Mononuclear cell (primary cell): Measurements from ENCODE around the gene HSF5. TPM values are rescaled to one million over a fixed set of nuclear protein-coding genes. Genes with fewer than 3 reads are reported as not detected.

Experiments used
- H3K27me3 ChIP-seq: 2 replicates; pipeline ENCODE4 v1.6.0; 2011; ENCODE audit warnings: low read length, control low read depth; ENCODE audit not compliant: insufficient read depth
- H3K4me1 ChIP-seq: 2 replicates; pipeline ENCODE4 v1.5.1; 2011; ENCODE audit warnings: mild to moderate bottlenecking, low read length, control low read depth; ENCODE audit not compliant: insufficient read depth
- H3K4me3 ChIP-seq: 2 replicates; pipeline ENCODE4 v1.5.1; 2011; ENCODE audit warnings: mild to moderate bottlenecking, low read length, moderate library complexity
- H3K9me3 ChIP-seq: 2 replicates; pipeline ENCODE4 v1.5.1; 2011; ENCODE audit warnings: low read depth, mild to moderate bottlenecking, control low read depth, low read length
- total RNA-seq: library from RNA; depleted of rRNA; stranded (reverse); fragments of >200 nt; gene quantifications from one replicate; pipeline ENCODE4 v1.2.3, GENCODE V29; 2012

The HSF5 gene
- total RNA-seq, 1 donor, result 1.7 TPM

- no peaks in the 10 kb centered on the region for H3K9me3 ChIP-seq
- H3K4me3 ChIP-seq, result no peak overlapping the region
- no peaks in the 10 kb centered on the region for H3K27me3 ChIP-seq
- peaks cover 8% of the 10 kb centered on the region for H3K4me1 ChIP-seq
Observed at GRCh38 chr17:58416396-58416795, 71.8 kb downstream of the HSF5 start.

GRCh38 chr17:58415371-58416055, 72.7 kb downstream of the HSF5 start:
- Histone ChIP-seq H3K4me3 (no peak overlapping the region), H3K4me1 (peaks cover 8% of the 10 kb centered on the region), H3K27me3 (no peaks in the 10 kb centered on the region), H3K9me3 (no peaks in the 10 kb centered on the region)

DNA sequence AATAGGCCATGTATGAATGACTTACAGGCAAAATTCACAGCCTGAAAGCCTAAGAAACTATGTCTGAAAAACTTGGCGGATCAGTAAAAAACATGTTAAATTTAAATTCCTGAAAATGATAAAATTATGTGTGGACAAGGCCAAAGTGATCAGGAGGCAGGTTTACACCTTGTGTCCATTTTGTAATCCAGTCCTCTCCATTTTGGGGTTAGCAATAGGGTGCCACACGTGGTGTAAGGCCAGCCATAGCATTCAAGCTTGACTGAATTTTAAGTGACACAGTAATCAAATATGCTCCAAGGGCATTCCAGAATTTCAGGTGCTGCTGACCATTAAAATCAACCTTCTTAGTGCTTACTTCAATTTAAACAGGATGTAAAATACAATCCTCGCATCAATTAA, 73.6 kb downstream of the HSF5 start:
- Histone ChIP-seq H3K27me3 (no peaks in the 10 kb centered on the region), H3K4me3 (no peak overlapping the region), H3K9me3 (no peaks in the 10 kb centered on the region), H3K4me1 (peaks cover 8% of the 10 kb centered on the region)

GRCh38 chr17:58413684-58414083, 74.5 kb downstream of the HSF5 start:
- H3K9me3 ChIP-seq, result no peaks in the 10 kb centered on the region
- no peak overlapping the region for H3K4me3 ChIP-seq
- peaks cover 8% of the 10 kb centered on the region for H3K4me1 ChIP-seq
- no peaks in the 10 kb centered on the region for H3K27me3 ChIP-seq

- Histone ChIP-seq H3K9me3 (no peaks in the 10 kb centered on the region), H3K4me3 (no peak overlapping the region), H3K27me3 (no peaks in the 10 kb centered on the region), H3K4me1 (peaks cover 8% of the 10 kb centered on the region)
Observed at GRCh38 chr17:58412961-58413586, 75.1 kb downstream of the HSF5 start.

DNA sequence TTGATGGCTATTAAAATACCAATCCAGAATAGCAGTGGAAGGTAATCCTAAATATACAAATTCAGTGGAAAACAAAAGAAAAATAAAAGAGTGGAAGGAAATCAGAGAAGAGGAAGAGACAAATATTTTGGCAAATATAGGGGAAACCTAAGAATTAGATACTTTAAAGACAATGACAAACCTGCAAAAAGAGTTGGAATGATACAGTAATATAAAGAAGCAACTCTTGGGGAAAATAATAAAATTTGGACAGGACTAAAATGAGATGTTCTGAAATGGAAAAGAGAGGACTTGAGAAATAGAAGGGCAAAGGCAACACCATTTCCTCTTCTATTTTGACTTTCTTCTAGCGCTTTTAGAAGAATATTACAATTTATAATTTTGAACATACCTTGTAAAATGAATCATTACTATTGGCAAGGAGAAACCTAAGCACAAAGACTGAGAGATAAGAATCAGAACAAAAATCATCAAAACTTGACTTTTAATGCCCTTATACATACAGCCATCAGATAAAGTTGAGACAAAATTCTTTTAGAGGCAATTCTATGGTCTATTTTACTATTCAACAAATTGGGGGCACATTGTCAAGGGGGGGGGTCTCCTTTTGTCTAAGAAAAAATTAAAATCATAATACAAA, 76.0 kb downstream of the HSF5 start:
- H3K27me3 ChIP-seq, result no peaks in the 10 kb centered on the region
- peaks cover under 1% of the 10 kb centered on the region for H3K4me1 ChIP-seq
- H3K9me3 ChIP-seq, result no peaks in the 10 kb centered on the region
- H3K4me3 ChIP-seq, result no peak overlapping the region

GRCh38 chr17:58411408-58411894, 76.8 kb downstream of the HSF5 start:
- Histone ChIP-seq H3K4me1 (no peaks in the 10 kb centered on the region), H3K4me3 (no peak overlapping the region), H3K9me3 (no peaks in the 10 kb centered on the region), H3K27me3 (no peaks in the 10 kb centered on the region)

DNA sequence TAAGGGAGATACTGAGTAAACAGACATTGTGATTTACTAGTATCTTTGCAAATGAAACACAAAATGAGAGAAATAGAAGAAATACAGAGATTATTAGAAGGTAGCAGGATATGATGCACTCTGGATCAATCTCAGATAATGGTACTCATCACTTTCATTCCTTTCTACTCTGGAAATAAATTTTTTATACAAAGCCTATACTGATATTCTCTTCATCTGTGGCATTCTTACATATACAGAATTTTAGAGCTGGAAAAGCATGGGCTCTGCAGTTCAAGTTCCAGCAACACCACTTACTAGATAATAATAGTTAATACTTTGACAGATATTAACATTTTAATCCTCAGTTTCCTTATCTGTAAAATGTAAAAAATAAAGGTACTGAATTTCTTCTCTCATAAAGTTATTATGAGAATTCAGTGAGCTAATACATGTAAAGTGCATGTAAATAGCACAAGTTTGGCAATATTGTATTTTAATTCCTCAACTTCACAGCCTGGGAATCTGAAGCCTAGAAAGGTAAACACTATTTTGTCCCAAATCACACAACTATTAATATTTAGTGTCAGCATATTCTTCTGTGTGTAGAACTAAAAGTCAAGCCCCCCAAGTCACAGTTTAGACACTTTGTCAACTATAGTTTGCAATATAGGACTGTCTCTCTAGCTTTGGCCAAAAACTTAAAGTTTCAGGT, 77.3 kb downstream of the HSF5 start:
- H3K27me3 ChIP-seq, result no peaks in the 10 kb centered on the region
- no peaks in the 10 kb centered on the region for H3K9me3 ChIP-seq
- H3K4me1 ChIP-seq, result no peaks in the 10 kb centered on the region
- no peak overlapping the region for H3K4me3 ChIP-seq

GRCh38 chr17:58409432-58409831, 78.8 kb downstream of the HSF5 start:
- Histone ChIP-seq H3K4me3 (no peak overlapping the region), H3K4me1 (no peaks in the 10 kb centered on the region), H3K27me3 (no peaks in the 10 kb centered on the region), H3K9me3 (no peaks in the 10 kb centered on the region)

DNA sequence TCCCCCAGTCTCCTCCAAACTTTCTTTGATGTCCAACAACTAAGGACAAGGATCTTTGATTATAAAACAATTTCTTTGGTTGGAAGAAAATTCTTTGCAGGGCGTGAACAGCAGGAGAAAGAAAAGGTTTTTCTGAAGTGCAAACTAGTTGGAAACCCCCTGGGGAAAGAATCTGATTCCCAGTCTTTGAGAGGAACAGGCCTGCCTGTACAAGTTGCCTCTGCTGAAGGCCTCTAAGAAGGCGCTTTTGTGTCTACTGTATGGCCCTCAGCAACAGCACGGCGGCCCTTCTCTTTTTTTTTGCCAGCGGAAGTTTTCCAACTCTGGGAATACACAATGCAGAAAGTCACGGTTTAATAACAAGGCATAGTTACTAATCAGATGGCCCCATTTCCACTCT, 84.9 kb downstream of the HSF5 start:
- Histone ChIP-seq H3K9me3 (no peaks in the 10 kb centered on the region), H3K27me3 (no peaks in the 10 kb centered on the region), H3K4me1 (no peaks in the 10 kb centered on the region), H3K4me3 (no peak overlapping the region)

- no peaks in the 10 kb centered on the region for H3K27me3 ChIP-seq
- no peaks in the 10 kb centered on the region for H3K9me3 ChIP-seq
- H3K4me1 ChIP-seq, result no peaks in the 10 kb centered on the region
- H3K4me3 ChIP-seq, result no peak overlapping the region
Observed at GRCh38 chr17:58402679-58403078, 85.5 kb downstream of the HSF5 start.

DNA sequence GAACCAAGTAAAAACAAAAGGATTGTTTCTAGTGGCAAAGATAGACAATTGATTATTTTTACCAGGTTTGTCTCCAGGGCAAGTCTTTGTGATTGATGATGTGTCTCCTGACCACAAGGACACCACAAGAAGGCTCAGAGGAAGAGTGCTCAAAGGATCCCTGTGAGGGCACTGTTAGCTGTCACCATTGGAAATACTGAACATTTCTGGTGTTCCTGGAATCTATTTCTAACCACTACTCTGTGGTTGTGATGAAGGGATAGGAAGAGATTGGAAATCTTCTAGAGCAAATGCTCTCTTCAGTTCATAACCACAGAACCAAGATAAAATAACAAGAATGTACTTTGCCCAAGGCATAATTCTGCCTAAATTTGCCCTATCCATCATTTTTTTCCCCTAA, 86.2 kb downstream of the HSF5 start:
- Histone ChIP-seq H3K9me3 (no peaks in the 10 kb centered on the region), H3K27me3 (no peaks in the 10 kb centered on the region), H3K4me1 (no peaks in the 10 kb centered on the region), H3K4me3 (no peak overlapping the region)

- Histone ChIP-seq H3K27me3 (no peaks in the 10 kb centered on the region), H3K4me1 (no peaks in the 10 kb centered on the region), H3K4me3 (no peak overlapping the region), H3K9me3 (no peaks in the 10 kb centered on the region)
Observed at GRCh38 chr17:58401287-58401686, 86.9 kb downstream of the HSF5 start.

- no peaks in the 10 kb centered on the region for H3K4me1 ChIP-seq
- no peak overlapping the region for H3K4me3 ChIP-seq
- H3K27me3 ChIP-seq, result no peaks in the 10 kb centered on the region
- H3K9me3 ChIP-seq, result no peaks in the 10 kb centered on the region
Observed at GRCh38 chr17:58400826-58401225, 87.4 kb downstream of the HSF5 start.

- Histone ChIP-seq H3K4me3 (no peak overlapping the region), H3K27me3 (no peaks in the 10 kb centered on the region), H3K4me1 (no peaks in the 10 kb centered on the region), H3K9me3 (no peaks in the 10 kb centered on the region)
Observed at GRCh38 chr17:58399974-58400373, 88.2 kb downstream of the HSF5 start.
